Left ventricle myocardium superior (tissue), 1 donor: ENCODE data around the gene WDR45B. TPM values are rescaled to one million over a fixed set of nuclear protein-coding genes. Genes with fewer than 3 reads are reported as not detected.
A peak's percentile ranks its signal among the peaks of the same experiment; 100 is the strongest.

Source experiments
- ATAC-seq: fragments of 200-7000 bp; cut with Tn5 transposase; one replicate; pipeline ENCODE4 v1.9.1; 2020; ENCODE audit warnings: mild to moderate bottlenecking, moderate library complexity
- DNase-seq: peaks from one replicate; pipeline ENCODE4 v3.0.0-alpha.2; 2020
- intact Hi-C: fragments of 100-400 bp; cut with micrococcal nuclease; formaldehyde crosslinking; loops from one replicate; pipeline ENCODE4 v1.11.0; 2022
- total RNA-seq: library from RNA; stranded (reverse); fragmentation: NEBNext Ultra II Directional; extraction: Animal tissue kit (Norgen Biotek cat#: 25700); gene quantifications from one replicate; pipeline ENCODE4 v1.2.1, GENCODE V29; 2021
- donor health status: DM: no; HTN: yes; CAD: no; lungs with severe emphysema.

WDR45B gene
- total RNA-seq, 1 donor from 2014 or later: 37.3 TPM

DNA sequence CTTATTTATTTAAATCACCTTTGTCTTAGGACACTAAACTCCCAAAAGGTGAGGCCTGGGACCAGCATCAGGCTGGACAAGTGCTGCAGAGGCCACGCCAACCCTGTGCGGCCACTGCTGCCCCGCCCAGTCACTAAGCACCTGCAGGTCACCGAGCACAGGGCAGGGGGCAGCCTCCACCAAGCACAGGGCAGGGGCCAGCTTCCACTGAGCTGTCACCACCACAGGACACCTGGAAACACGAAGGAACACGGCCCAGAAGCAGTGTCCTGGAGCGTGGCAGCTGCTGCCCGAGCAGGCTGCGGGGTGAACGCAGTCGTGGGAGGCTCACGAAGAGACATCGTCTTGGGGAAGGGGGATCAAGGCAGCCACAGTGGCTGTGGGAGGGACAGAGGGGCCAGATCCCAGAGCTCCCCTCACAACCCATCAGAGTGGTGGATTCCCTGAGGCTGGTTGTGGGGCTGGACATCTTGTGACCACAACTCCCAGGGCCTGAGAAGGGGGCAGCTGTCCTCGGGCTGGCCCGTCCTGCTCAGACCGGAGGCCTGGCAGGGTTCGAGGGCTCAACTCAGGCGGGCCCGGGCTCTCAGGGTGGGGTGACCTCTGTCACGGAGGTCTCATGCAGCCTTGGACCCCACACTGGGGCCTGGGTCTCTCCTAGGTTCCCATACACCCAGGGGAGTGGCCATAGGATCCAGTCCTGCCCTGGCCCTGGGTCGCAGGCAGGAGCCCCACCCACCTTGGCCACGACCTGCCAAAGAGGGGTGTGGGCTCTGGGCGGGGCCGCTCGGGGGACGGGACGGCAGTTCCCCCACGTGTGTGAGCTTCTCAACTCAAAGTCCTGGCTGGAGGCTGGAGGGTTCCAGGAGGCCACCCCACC is 31.6 kb upstream of the WDR45B start:
- no peak for DNase-seq
- intact Hi-C loops: no loop called here
- no peak for ATAC-seq

DNA sequence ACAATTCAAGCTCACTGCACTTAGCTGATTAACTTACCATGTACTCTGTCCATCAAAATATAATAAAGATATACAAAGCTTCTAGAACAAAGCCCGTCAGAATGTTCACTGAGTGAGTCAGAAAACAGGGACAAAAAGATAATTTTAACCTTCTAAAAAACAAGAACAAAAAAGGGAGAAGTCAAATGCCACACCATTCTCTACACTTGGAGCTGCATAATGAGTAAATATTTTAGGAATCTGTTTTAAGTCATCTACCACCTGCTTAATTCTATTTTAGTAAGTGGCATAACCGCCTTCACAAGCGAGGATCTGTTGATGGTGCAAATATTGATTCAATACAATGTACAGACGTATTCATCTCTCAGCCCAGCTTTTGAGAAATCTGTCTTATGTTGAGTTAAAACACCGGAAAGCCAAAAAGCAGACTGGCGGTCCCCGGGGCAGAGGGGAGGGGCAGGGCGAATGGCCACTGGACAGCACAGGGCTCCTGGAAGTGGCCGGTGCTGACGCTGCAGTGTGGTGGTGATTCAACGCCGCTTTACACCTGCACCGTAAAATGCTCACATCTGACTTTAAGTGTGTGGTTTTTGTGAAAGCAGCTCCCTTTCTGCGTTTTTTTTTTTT is 30.1 kb upstream of the WDR45B start:
- DNase-seq (no peak), ATAC-seq (no peak)
- intact Hi-C loops: no loop called here

DNA sequence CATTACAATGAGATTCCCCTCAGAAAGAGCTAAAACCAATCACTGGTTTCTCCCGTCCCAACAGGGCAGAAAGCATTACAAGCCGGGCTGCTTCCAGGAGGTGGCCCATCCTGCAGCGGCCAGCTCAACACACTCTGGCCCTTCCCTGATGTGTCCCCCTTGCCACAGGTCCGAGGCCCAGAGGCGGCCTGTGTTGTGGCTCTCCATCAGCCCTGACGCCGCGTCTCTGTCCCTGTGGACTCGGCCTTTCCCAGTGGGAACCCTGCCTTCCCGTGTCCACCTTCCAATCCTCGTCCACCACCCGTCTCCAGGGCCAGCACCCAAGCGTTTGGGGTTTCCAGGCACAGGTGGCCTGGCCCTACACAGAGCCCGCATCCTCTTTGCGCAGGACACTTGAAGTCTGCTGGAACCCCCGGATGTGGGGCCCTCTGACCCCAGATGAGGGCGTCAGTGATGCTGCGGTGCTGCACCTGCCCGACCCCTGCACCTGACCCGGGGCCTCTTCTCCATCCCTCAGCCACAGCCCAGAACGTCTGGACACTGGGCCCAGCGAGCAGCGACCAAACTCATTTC is 29.2 kb upstream of the WDR45B start:
- DNase-seq (no peak), ATAC-seq (no peak)

DNA sequence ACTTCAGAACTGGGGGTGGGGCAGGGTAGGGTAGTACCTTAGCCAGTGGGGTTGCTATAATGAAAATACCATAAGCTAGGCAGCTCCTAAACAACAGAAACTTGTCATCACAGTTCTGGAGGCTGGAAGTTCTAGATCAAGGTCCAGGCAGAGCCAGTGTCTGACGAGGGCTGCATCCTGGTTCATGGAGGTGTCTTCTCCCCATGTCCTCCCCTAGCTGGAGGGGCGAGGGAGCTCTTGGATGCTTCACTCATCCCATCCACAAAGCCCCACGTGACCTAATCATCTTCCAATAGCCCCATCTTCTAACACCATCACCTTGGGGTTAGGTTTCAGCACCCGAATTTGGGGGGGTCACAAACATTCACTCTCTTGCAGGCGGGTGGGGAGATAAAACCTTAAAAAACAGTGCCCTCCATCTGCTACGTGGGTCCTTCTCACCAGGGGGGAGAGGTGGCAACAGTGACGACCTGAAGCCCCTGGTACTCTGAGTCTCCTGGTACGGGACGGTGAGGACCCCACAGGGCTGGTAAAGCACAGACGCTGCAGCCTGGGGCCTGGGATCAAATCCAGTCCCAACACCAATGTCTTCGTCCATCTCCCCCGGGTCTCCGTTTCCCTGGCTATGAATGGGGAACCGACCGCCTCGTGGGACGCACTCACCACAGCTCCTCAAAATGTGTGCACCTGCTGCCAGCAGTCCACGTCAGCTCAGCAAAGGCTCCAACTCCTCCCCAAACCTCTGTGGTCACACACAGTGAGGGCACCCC is 27.4 kb upstream of the WDR45B start:
- ATAC-seq (no peak), DNase-seq (no peak)
- intact Hi-C loops: no loop called here

More for the DNA sequence above, 29.2 kb upstream of the WDR45B start:
- intact Hi-C loops: no loop called here

DNA sequence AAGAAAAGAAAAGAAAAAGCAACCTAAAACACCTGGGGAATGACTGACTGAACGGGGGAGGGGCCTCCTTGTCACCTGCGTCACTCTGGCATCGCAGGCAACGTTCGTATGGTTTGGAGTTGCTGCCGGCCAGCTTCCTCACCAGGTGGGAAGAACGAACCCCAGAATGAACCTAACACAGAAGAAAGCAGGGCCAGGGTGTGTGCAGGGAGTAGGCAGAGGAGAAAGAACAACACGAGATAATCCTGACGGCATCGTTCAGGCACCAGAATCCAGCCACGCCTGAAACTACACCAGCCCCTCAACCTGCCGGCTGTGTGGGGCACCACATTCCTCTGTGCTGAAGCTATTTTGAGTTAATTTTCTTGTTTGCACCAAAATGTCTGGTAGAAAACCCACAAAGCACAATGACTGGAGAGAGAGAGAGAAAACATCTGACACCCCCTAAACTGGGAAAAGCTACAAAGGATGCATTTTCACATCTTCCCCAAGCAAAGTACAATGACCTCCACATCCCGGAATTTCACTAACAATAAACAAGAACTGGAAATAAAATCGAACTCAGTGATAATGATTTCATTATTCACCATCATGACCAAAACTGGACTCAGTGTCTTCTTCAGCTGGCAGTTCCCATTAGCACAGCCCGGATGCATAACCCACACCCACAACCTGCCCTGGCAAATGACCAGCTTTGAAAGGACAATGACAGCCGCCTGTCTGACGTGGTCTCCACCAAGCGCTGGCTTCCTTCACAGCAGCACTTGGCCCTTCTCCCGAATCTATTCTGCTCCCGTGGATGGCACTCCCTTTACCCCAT is 26.6 kb upstream of the WDR45B start:
- no peak for DNase-seq
- ATAC-seq: peak; percentile 32
- intact Hi-C loops: no loop called here

DNA sequence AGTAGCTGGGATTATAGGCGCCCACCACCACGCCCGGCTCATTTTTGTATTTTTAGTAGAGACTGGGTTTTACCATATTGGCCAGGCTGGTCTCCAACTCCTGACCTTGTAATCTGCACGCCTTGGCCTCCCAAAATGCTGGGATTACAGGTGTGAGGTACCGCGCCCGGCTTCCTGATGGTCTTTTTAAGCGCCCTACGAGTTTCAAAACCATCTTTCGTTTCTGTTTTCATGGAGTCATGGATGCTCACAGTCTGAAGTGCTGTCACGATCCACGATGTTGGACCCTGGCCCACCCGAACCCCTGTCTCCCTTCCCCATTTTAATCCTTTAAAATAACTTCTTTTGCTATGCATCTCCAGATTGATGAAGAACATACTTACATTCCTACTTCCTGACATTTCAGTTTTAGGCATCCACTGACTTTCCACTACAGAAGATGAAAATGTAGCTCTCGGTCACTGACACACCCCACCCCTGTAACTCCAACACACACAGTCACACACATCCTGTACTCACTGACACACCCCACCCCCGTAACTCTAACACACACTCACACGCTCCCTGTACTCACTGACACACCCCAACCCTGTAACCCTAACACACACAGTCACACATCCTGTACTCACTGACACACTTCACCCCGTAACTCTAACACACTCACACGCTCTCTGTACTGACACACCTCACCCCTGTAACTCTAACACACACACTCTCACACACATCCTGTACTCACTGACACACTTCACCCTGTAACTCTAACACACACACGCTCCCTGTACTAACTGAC is 22.6 kb upstream of the WDR45B start:
- intact Hi-C loops: no loop called here

DNA sequence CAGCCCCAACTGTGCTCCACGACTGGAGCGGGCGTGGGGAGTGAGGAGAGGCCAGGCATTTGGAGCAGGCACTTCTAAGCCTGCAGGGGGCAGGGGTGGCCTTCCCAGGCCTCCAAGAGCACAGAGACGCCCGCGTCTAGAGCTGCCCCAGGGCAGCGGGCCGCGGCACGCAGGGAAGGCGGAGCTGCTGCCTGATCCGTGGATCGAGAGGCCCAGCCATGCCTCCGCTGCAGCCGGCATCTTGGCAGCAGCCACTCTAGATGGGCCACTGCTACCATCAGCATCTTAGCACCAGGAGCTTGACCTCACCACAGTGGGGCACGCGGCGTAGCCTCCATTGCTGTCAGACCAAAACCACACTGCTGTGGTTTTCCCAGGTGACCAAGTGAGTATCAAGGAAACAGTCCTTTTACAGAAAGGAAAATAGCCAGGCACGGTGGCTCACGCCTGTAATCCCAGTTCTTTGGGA is 20.4 kb upstream of the WDR45B start:
- intact Hi-C loops: no loop called here
- DNase-seq (peak; percentile 82), ATAC-seq (peak; percentile 90)

More for the DNA sequence above, 22.6 kb upstream of the WDR45B start:
- DNase-seq: no peak
- ATAC-seq: no peak

DNA sequence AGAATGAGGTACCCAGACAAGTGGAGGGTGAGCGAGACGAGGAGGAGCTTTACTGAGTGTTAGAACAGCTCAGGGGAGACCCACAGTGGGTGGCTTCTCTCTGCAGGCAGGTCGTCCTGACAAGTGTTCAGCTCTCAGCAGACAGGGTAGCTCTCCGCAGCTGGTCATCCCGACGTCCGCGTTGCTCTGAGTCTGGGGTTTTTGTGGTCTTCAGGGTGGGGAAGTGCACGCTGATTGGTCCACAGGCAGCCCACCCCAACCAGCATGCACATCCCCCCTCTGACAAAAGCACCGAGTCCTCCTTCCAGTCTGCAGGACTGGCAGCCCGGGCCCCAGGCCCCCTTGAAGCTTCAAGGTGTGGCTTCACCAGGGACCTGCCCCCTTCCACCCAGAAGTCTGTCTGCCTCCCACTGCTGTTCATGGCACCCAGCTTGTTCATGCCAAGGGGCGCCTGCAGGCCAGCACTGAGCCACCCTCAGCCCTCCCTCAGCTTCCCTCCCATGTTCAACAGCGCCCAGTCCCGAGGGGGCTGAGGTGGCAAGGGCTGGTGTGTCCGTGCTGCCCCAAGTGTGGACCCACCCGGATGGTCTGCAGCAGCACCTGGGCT is 19.9 kb upstream of the WDR45B start:
- intact Hi-C loops: no loop called here
- ATAC-seq (no peak), DNase-seq (no peak)

DNA sequence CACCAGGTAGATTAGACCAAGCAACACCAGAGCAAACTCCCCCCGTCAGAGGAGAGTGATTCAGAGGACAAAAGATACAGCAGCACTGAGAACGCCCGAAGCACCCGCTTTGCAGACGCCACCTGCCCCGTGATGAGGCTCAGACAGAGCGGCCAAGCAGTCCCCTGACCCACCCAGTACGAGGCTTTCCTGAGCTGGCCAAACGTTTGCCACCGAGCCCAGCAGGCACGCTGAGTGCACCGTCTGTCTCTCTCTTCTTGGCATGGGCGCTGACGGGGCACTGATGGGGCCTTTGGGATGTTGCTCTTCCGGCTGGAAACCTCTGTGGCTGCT is 19.4 kb upstream of the WDR45B start:
- intact Hi-C loops: no loop called here
- no peak for ATAC-seq
- no peak for DNase-seq

DNA sequence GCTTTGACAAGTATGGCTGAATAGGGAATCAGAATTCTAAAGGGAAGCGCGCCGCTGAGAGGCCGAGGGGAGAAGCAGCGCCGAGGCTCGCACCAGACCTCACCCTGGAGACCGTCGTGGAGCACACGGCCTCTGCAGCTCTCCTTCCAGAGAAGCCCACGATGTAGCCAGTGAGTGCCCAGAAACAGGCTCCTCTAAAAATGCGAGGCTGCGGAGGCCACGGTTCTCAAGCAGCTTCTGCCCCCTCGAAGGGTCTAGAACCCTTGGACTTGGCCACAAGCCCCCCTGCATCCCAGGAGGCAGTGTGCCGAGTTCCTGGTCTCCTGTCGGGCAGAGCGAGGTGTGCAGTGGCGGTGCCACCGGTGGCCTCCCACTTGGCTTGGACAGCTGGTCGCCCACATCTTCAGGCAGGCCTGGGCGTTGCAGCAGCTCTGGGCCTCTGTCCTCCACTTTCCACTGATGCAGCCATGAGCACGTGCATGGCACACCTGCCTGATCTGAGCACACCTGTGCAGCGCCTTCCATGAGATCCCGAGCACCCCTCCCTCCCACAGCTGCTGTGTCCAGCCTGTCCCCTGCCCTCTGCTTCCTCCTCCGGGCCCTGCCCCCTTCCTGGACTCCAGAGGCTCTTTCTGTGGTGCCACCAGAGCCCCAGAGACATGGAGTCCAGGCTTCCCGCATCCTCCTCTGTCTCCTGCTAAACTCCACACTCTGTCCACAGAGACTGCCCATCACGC is 18.9 kb upstream of the WDR45B start:
- no peak for ATAC-seq
- intact Hi-C loops: no loop called here
- no peak for DNase-seq

DNA sequence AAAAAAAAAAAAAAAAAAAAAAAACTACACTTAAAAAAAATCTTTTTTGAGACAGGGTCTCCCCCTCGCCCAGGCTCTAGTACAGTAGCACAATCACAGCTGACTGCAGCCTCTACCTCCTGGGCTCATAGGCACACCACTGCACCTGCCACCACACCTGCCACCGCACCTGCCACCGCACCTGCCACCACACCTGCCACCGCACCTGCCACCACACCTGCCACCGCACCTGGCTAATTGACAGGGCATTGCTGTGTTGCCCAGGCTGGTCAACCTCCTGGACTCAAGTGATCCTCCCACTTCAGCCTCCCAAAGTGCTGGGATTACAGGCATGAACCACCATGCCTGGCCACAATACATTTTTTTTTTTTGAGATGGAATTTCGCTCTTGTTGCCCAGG is 17.6 kb upstream of the WDR45B start:
- intact Hi-C loops: no loop called here
- DNase-seq (no peak), ATAC-seq (no peak)

DNA sequence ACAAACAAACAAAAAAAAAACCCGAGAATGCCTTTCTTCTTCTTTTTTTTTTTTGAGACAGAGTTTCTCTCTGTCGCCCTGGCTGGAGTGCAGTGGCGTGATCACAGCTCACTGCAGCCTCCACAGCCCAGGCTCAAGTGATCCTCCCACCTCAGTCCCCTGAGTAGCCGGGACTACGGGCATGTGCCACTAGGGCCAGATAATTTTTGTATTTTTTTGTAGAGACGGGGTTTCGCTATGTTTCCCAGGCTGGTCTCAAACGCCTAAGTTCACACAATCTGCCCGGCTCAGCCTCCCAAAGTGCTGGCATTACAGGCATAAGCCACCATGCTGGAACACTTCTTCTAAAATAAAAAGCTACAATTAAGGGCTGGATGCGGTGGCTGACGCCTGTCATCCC is 17.0 kb upstream of the WDR45B start:
- intact Hi-C loops: no loop called here
- no peak for ATAC-seq
- no peak for DNase-seq

DNA sequence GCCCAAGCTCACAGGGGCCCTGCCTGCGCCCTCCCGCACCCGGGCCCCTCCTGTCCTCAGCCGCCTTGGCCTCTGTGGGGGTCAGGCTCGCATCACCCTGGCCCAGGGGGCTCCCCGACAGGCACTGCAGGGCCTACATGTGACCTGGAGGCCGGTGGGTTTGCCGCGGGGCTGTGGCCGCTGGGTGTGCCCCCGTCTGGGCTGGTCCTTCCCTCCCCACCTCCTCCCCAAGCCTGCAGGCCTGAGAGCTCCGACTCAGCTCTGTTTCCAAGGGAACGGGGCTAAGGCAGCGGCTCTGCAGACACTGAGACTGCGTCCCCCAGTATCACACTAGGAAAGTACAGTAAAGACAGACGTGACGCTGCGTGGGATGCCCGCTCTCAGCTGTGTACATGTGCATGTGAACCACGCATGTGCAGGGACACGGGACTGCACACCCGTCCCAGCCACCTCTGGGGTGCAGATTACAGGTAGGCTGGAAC is 16.5 kb upstream of the WDR45B start:
- ATAC-seq: no peak
- no peak for DNase-seq
- intact Hi-C loops: no loop called here

DNA sequence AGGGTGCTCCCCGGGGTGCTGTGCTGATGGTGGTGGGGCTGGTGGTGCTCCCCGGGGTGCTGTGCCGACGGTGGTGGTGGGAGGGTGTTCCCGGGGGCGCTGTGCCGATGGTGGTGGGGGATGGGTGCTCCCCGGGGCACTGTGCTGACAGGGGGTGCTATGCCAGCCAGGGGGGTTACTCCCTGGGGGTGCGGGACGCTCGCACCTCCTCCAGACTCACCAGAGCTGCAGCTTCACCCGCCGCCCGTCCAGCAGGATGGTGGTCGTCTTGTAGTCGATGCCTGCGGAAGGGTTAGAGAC is 16.0 kb upstream of the WDR45B start:
- no peak for DNase-seq
- intact Hi-C loops: no loop called here
- no peak for ATAC-seq

DNA sequence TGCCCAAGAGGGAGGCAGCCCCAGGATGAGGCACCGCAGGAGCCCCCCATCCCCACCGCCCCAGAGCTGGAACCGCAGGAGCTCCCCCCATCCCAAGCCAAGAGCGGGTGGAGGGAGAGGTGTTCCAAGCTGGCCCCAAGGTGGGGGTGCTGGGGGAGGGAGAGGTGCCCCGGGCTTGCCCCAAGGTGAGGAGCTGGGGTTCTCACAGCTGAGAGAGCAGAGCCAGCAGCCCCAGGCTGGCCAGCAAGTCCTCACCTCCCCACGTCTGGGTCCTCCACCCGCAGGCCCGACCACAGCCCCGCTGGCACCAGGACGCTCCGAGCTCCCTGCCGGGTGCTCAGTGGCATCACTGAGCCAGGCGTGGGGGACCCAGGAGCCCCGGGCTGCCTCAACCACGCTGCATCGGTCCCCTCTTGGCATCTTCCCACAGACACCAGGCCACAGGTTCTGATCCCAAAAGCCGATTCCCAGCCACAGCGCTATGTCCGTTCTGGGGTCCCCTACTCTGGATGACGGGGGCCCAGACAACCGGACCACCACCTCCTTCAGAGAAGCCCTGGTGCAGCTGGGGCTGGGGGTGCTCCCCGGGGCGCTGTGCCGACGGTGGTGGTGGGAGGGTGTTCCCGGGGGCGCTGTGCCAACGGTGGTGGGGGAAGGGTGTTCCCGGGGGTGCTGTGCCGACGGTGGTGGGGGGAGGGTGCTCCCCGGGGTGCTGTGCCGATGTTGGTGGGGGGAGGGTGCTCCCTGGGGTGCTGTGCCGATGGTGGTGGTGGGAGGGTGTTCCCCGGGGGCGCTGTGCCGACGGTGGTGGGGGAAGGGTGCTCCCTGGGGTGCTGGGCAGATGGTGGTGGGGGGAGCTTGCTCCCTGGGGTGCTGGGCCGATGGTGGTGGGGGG is 15.4 kb upstream of the WDR45B start:
- intact Hi-C loops: no loop called here
- no peak for ATAC-seq
- no peak for DNase-seq

DNA sequence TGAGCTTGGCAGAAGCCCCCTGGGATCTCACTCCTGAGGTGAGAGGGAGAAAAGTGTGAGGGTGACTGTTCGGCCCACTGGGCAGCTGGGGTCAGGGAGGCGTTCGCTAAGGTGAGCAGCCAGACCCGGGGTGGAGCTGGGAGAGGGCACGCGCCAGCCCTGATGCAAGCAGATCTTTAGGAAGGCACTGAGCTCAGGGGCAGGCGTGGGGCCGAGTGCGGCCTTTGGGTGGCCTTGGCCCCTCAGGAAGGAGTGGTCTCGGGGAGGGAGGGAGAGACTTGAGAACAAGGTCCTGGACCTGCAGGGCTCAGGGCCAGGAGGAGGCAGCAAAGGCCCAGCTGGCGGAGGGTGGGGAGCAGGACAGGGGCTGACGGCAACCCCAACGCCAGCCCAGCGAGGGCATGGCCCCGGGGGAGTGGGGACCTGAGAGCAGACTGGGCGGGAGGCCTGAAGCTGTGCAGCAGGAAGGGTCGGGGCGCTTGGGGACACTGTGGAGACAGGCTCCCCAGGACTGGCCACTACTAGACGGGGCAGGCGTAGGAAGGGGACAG is 14.5 kb upstream of the WDR45B start:
- intact Hi-C loops: no loop called here
- DNase-seq: no peak
- no peak for ATAC-seq
